HUDEP-2 (cell line): ENCODE data around the gene RUNX1.
"Not testable (repeated sequence)": the region's sequence is repeated elsewhere in the genome, so short reads cannot be mapped to it uniquely, and the experiment has no call there.

ENCODE experiments used
- DNase-seq, 76 experiments: peaks; one replicate each; lab custom pipeline; 2025; ENCODE audit not compliant: unreplicated experiment in 76 of 76; lab: John Stamatoyannopoulos, UW

RUNX1 gene

DNA sequence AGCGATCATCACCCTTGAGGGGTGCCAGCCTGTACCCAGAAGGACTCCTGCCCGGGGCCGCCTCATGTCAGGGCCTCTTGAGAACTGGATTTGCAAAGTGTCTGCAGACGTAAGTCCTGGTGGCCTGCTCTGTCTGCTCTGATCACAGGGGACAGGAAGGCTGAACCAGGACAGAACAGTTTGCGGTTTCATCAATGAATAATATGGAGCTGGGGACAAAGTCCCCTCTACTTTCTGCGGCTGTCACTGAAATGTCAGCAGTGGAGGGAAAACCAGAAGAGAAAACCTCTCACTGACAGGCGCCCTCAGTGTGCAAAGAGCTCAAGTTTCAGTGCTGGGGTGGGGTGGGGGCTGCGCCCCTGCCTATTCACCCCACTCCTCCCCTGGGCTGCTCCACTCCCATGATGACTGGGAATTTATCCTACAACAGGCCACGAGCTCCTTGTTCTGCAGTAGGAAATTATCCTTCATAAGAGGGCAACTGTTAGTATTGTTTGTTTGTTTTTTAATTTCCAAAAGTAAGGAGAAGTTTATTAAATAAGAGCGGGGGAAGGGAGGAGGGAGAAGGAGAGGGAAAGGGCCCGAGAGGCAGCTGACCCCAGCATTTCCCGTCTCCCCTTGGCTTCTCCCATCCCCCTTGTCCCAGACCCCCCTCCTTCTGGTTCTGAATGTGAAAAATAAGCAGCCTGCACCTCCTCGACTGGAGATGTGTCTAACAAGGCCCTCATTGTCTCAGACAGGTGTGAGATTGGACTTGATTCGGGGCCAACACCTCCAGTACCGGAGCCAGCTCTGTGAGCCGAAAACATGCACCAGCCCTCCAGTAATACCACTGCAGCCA, 231.1 kb downstream of the RUNX1 start:
- no peak for DNase-seq

DNA sequence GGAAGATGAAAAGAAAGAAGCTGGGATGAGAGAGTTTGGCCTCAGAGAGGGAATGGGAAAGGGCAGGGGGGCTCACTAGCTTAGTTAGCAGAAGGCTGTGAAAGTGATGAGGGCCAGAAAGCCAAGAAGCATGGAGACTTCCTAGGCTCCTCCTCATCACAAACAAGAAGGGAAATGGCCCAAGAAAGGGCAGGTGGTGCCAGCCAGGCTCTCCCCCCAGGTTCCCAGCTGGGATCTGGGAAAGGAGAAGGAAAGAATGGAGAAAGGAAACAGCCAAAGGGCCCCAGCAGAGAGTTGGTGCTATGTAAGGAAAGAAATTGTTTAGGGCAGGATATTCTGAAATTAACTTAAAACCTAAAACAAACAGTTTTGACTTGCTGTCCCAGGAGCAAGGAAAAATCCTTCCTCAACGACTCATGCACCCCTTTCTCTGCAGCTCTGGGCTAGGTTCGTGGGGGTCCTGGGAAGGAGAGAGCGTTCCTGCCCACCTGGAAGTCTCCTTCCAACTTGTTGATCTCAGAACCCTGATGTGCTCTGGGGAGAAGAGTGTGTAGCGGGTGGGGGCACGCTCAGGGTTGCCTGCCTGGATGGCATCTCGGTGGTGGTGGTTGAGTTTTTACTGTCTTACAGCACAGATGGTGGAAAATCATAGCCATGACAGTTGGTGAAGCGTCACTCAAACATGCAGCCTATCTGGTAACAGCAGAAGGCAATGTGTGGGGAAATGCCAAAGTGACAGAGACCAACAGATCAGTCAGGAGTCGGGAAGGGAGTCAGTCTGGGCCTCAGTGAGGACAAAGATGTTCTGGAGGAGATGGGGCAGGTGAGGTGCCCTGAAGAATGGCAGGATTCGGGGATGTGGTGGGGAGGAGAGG, 233.0 kb downstream of the RUNX1 start:
- DNase-seq: no peak

DNA sequence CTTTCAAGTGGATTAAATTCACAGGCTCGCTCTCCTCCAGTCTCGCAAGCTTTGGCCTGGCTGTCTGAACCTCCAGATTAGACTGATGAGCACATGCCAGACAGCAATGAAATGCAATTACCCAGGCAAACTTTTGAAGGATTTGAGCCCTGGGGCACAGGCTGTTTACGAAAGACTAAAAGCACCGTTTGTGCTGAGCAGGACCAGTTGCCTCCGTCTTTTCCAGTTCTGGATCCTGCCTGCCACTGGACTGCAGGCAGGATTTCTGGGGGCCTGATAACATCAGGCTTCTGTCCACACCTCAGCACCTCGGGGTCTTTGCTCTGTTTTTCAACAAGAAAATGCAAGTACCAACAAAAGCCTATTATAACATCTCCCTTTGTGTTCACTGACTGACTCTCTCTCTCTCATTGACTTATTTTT, 234.6 kb downstream of the RUNX1 start:
- DNase-seq: no peak

DNA sequence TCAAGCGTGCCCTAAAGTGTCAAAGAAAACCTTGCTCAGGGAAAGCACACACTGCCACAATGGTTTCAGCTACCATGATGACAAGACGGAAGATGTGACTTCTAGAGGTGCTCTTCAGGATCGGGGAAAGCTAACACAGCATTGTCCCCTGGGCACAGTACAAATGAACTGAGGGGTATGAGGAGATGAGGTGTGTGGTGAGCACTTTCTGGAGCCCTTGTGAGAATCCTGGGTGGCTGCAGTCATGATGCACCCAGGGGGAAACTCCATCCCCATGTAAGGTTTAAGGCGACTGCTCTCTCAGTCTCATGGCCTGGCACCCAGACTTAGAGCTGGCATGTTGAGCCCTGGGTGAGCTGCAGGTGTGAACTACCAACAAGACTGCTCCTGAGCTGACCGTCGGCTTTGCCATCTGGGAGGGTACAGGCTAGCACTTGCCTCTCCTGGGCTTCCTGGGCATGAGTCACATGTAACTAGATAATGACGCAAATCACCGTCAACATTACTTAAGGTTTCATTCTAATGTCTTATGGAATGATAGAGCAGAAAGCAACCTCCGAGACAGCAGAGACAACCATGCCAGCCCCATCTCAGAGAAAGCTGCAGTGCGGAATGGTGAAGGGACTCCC, 235.7 kb downstream of the RUNX1 start:
- DNase-seq: no peak

DNA sequence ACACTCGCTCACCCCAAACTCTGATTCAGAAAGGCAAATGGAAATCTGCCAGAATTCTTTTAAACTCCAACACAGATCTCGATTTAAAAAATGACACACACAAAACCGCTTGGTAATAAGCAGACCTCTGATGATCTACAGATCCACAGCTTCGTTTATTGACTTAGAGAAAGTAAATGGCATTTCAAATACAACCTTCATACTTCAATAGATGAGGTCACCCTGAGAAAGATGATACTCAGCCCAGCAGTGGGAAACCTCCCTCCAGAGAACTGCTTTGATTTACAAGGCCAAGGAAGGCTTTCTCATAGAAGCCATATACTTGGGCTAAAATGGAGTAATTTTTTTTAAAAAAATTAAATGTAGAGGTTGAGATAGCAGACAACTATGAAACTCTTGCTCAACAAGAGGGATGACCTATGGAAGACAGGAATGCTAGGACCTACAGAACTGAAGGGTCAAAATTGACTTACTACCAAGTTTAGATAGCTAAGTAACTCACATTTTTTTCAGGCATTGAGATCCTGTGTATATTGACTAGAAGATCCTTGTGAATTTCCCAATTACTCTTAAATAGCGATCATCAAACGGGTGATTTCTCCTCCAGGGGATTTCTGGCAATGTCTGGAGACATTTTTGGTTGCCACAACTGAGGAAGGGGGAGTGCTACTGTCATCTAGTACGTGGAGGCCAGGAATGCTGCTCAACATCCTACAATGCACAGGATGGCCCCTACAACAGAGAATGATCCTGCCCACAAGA, 236.4 kb downstream of the RUNX1 start:
- DNase-seq: no peak

DNA sequence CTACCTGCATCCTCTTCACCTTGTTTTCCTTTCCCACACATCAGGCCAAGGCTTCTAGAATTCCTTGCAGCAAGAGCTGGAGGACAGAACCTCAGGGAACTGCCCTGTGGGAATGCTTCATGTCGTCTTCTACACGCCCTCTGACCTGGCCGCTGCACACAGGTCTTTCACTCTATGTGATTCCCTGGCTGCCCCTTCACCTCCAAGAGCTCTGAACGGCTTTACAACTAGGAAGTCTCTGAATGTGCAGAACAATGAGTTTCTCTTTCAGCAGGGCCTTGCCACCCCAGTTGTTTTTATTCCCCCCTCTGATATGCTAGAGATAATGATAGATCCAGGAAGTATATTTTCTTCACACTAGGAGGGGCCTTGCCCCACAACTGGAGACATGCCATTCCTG, 237.7 kb downstream of the RUNX1 start:
- no peak for DNase-seq

DNA sequence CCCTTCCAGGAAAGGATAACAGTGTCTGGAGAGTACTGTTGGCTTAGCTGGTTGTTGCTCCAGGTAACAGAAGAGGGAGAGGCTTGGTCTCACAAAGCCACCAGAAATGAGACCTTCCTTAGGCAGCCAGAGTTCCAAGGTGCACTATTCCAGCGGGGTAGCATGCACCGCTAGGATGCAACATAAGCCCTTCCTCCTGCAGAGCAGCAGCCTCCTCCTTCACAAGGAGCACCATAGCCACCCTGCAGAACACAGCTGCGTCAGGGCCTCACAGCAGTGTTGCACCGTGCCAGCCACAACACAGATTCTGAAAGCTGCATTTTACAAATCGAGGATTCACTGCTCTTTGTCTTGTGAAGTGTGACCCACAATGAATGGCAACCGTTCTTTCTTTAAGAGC, 238.3 kb downstream of the RUNX1 start:
- no peak for DNase-seq

DNA sequence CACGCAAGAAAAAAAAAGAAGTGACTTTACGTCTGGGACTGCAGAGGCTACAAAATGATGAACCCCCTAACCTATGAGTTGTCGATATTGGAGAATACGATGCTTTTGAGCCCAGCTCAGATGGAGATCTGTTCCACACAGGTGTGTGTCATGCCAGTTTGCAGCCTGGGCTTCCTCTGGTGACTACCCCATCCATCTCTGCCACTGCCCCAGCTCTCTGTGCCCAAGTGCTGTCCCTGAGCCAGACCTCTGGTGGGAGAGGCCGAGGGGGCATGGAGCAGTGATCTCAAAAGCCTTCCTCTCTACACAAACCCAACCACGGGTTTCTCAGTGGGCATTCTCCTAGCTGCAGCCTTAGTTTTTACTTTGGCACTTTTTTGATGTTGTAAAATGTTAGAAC, 239.3 kb downstream of the RUNX1 start:
- DNase-seq: no peak

DNA sequence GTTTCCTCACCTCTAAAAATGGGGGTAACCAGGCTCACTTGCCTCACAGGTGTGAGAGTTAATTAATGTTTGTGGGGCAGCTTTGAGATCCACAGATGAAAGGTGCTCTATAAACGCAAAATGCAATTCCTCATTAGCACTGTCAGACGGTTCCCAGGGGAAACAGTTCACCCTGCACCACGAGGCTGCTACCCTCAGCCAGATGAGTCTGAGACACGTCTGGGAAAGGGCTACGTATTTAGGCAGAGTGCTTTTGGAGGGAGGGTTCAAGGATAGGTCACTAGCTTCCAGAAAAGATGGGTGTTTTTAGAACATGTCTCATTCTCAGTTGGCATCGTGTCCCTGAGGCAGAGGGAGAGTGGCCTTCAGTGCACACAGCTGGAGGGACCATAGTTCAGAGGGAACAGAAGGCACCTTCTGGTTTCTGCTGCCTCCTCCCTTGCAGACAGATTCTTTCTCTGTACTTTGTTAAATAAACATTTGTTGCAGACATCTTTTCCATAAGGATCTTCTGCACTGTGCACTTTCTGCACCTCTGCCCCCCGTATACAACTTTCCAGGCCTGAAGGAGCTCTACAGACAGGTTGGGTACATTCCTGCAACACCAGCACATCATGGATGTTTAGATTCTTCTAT, 240.4 kb downstream of the RUNX1 start:
- no peak for DNase-seq

DNA sequence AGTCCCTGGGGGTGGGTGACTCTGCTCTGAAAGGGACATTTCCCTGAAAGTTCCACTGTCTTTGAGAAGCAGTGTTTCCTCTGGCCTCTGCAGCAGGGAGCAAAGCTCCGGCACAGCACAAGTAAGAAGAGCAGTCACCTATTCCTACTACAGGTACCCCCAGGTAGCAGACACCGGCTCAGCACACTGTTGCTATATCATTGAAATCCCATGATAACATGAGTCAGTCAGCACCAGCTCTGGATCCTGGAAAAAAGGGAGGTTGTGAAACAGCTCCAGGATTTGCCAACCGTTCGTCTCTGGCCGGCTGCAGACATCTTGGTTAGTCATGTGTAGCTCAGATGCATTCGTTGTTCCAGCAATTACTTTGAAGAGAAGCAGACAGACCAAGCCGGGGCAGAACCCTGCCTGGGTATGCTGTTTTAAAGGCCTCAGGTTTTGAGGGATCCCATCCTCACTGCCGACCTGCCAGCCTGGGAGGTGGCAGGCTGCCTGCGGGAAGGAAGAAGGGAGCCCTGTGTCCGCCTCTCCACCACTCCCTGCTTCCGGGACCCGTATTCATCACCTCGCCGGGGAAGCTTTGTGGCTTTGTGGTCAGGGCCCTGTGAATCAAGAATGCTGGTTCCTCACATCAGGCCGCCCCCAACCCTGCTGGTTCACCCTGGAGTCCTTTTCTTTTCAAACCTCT, 241.1 kb downstream of the RUNX1 start:
- DNase-seq: no peak

DNA sequence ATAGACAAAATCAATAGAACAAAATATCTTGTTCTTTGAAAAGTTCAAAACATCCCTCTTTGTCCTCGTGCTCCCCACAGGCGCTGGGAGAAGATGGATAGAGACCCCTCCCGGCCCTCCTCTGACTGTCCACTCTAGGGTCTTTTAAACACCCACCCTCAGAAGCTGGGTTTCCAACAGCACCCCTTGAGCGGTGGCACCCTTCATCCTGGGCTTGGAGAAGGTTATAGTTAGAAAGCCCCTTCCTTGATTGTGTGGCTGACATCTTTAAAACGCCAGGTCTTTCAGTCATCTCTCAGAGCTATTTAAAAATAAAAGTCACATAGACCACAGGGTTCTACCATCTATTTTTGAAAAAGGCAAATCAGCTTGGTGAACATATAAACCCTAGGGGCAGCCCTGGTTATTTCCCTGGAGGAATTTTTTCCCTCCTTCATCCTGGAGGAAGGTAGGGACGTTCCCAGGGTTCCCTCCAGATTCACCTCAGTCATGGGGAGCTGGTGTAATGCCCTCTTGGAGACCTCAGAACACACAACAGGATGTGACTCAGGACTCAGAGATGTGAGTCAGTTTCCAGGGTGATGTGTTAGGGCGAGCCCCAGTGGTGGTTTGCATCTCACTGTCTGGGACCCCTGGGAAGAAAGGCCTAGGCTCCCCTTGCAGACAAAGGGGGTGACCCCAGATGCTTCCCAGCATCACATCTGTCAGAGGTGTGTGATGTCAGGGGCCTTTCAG, 241.8 kb downstream of the RUNX1 start:
- DNase-seq: no peak

DNA sequence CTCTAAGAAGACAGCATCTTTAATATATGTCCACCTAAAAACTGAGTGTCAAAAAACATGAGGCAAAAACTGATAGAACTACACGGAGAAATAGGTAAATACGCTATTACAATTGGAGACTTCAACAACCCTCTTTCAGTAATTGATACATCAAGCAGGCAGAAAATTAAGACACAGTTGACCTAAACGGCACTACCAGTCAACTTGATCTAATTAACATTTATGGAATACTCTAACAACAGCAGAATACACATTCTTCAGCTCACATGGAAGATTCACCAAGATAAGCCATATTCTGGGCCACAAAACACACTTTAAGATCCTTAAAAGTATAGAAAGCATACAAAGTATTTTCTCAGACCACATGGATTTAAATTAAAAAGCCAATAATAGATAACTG, 242.7 kb downstream of the RUNX1 start:
- DNase-seq: no peak

DNA sequence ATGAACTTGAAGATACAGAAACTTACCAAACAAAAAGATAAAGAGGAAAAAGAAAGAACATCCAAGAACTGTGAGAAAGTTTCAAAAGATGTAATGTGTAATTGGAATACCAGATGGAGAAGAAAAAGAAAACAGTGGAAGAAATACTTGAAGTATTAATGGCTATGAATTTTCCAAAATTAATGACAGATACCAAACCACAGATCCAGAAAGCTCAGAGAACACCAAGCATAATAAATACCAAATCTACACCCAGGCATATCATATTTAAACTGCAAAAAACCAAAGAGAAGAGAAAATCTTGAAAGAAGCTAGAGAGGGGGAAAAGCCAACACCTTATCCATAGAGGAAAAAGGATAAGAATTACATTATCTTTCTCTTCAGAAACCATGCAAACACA, 243.9 kb downstream of the RUNX1 start:
- no peak for DNase-seq

DNA sequence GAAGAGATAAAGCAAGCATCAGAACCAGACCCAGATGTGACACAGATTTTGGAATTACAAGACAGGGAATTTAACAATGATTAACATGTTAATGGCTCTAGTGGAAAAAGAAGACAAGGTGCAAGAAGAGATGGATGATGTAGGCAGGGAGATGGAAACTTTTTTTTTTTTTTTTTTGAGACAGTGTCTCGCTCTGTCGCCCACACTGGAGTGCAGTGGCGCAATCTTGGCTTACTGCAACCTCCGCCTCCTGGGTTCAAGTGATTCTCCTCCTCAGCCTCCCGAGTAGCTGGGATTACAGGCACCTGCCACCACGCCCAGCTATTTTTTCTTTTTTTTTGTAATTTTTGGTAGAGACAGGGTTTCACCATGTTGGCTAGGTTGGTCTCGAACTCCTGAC, 244.5 kb downstream of the RUNX1 start:
- DNase-seq: not testable (repeated sequence)

DNA sequence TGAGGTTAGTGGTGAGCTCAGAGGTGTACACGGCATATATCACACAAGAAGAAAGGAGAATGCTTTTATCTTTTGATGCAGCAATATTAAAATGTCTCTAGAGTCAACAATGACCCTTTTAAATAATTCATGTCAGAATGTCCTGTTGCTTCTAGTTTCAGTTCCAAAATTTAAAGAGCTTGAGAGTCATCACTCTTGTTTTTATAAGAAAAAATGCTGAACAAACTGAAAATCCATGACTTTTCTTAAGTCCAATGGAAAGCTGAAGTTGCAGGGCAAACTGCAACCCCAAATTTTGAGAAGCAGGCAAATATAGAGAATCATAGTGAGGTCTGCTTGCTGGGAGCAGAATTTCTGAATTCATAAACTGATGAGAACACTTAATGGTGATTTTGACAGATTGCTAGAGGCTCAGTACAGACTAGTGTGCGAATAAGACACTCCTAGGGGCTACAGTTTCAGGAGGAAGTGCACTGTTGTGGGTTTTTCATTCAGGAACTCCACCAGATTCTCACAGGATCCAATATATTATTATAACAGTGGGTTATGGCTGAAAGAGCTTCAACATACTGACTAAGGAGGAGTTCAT, 245.2 kb downstream of the RUNX1 start:
- DNase-seq: no peak

DNA sequence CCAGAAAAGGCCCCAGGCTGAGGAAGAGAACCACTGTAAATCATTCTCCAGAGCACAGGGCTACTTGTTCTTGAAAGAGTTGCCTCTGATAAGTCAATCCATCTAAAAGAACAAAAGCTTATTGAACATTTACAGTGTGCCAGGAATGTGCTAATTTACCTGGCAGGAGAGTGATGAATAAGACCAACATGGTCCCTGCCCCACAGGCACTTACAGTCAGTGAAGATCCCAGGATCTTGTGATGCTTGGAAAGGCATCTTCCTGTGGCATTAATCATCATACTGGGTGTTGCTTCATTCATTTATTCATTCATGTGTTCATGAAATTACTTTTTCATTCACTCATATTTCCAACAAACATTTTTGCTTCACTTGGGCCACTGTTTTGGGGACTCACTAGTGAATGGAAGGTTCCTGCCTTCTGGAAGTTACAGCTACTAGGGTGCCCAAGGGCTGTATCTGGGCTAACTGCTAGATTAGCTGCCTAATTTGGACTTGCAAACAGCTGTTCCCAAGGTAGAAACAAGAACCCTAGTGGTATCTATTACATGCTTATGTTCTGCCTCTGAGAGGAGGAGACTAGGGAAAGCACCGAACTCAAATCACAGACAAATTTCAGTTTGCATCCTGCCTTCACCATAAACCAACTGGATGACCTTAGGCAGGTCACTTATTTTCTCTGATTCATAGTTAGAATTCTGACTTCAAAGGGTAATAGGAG, 246.8 kb downstream of the RUNX1 start:
- DNase-seq: no peak

DNA sequence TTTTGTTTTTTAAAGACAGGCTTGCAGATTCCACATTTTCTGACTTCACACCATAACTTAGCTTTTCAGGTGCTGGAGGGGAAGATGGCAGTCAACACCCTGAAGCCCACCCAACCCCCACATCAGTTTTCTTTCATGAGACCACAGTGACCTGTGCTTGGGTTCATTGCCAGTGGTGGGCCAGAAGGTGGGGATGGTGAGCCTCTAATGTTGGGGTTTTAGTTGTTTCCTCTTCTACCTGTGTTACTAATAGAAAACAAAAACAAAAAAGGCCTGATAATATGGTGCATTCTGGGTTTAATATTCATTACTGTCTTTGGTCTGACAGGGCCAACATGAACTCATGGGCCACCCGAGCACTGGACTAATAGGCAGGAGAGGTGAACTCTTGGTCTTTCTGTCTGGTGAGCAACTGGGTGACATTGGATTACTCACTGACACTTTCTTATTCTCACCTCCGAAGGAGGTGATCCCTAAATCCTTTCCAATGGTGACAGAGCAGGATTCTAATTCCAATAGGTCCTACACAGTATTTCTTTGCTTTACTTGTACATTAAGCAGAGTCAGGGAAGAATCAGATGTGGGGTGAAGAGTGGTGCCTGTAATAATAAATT, 247.5 kb downstream of the RUNX1 start:
- DNase-seq: peak in 1 of 76 experiments; percentile 11
